ENCODE results near the gene ANKRD29. TPM values are rescaled to one million over a fixed set of nuclear protein-coding genes. Genes with fewer than 3 reads are reported as not detected.

ANKRD29 gene
- total RNA-seq, 1 donor from 2014 or later: 0.50 TPM

DNA sequence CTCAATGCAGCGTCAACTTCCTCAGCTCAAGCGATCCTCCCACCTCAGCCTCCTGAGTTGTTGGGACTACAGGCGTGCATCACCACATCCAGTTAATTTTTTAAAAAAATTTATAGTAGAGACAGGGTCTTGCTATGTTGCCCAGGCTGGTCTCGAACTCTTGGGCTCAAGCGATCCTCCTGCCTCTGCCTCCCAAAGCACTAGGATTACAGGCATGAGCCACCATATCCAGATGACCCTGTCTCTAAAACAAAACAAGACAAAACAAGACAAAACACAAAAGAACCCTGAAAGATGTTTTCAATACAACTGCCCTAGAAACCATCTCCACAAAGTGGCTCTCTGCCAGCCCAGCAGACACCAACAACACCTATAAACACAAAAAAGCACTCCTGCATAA, 31.4 kb downstream of the ANKRD29 start:
- peaks cover 6% of the 10 kb centered on the region for H3K27me3 Mint-ChIP-seq (ENCODE audit: low read depth)
- TF ChIP-seq, protein P1, sequence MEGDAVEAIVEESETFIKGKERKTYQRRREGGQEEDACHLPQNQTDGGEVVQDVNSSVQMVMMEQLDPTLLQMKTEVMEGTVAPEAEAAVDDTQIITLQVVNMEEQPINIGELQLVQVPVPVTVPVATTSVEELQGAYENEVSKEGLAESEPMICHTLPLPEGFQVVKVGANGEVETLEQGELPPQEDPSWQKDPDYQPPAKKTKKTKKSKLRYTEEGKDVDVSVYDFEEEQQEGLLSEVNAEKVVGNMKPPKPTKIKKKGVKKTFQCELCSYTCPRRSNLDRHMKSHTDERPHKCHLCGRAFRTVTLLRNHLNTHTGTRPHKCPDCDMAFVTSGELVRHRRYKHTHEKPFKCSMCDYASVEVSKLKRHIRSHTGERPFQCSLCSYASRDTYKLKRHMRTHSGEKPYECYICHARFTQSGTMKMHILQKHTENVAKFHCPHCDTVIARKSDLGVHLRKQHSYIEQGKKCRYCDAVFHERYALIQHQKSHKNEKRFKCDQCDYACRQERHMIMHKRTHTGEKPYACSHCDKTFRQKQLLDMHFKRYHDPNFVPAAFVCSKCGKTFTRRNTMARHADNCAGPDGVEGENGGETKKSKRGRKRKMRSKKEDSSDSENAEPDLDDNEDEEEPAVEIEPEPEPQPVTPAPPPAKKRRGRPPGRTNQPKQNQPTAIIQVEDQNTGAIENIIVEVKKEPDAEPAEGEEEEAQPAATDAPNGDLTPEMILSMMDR (IDR thresholded peaks at IDR 0.05): no peak
- H3K36me3 Mint-ChIP-seq (ENCODE audit: low read depth): no peaks in the 10 kb centered on the region
- DNase-seq (ENCODE audit: low spot score): no peak
- H3K27ac Mint-ChIP-seq (ENCODE audit: unreplicated experiment): no peak overlapping the region
- peaks cover 25% of the 10 kb centered on the region for H3K4me1 Mint-ChIP-seq (ENCODE audit: low read depth)
- no peaks in the 10 kb centered on the region for H3K9me3 Mint-ChIP-seq (ENCODE audit: low read depth)
- peak overlapping the region; percentile 40 for H3K4me3 Mint-ChIP-seq (ENCODE audit: unreplicated experiment)

- H3K4me3 Mint-ChIP-seq (ENCODE audit: unreplicated experiment): no peak overlapping the region
- H3K27ac Mint-ChIP-seq (ENCODE audit: unreplicated experiment): no peak overlapping the region
- no peaks in the 10 kb centered on the region for H3K9me3 Mint-ChIP-seq (ENCODE audit: low read depth)
- no peaks in the 10 kb centered on the region for H3K36me3 Mint-ChIP-seq (ENCODE audit: low read depth)
- DNase-seq (ENCODE audit: low spot score): no peak
- H3K4me1 Mint-ChIP-seq (ENCODE audit: low read depth): peaks cover 31% of the 10 kb centered on the region
- H3K27me3 Mint-ChIP-seq (ENCODE audit: low read depth): peaks cover 3% of the 10 kb centered on the region
- TF ChIP-seq, protein P1 (IDR thresholded peaks at IDR 0.05): no peak
Observed at GRCh38 chr18:23629444-23629946, 33.2 kb downstream of the ANKRD29 start.

- Mint-ChIP-seq H3K9me3 (ENCODE audit: low read depth) (no peaks in the 10 kb centered on the region), H3K27me3 (ENCODE audit: low read depth) (no peaks in the 10 kb centered on the region), H3K4me1 (ENCODE audit: low read depth) (peaks cover 31% of the 10 kb centered on the region), H3K27ac (ENCODE audit: unreplicated experiment) (no peak overlapping the region), H3K4me3 (ENCODE audit: unreplicated experiment) (no peak overlapping the region), H3K36me3 (ENCODE audit: low read depth) (no peaks in the 10 kb centered on the region)
- DNase-seq (ENCODE audit: low spot score): no peak
- TF ChIP-seq, protein P1 (IDR thresholded peaks at IDR 0.05): no peak
Observed at GRCh38 chr18:23627970-23628369, 34.7 kb downstream of the ANKRD29 start.

DNA sequence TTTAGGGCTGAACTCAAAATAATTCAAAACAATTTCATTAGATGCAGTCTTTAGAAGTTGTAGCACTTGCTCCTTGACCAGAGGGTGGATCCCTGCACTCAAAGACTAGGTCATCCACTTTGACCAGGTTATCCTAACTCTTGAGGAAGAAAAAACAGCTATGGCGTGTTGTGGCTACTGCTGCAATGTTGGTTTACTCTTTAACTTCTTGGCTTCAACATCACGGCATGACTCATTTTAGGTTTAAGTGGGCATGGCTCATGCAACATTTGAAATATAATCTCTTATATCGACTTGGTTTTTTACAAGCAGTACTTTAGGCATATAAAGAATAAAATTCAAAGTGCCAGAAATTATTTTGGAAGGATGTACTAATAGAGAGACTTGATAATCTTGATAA, 35.4 kb downstream of the ANKRD29 start:
- no peak for DNase-seq (ENCODE audit: low spot score)
- Mint-ChIP-seq H3K27me3 (ENCODE audit: low read depth) (peaks cover 2% of the 10 kb centered on the region), H3K36me3 (ENCODE audit: low read depth) (no peaks in the 10 kb centered on the region), H3K9me3 (ENCODE audit: low read depth) (no peaks in the 10 kb centered on the region), H3K27ac (ENCODE audit: unreplicated experiment) (peak overlapping the region; percentile 68), H3K4me1 (ENCODE audit: low read depth) (peaks cover 31% of the 10 kb centered on the region), H3K4me3 (ENCODE audit: unreplicated experiment) (no peak overlapping the region)
- TF ChIP-seq, protein P1 (IDR thresholded peaks at IDR 0.05): no peak

GRCh38 chr18:23626451-23627279, 36.0 kb downstream of the ANKRD29 start:
- Mint-ChIP-seq H3K36me3 (ENCODE audit: low read depth) (no peaks in the 10 kb centered on the region), H3K27ac (ENCODE audit: unreplicated experiment) (peak overlapping the region; percentile 68), H3K9me3 (ENCODE audit: low read depth) (no peaks in the 10 kb centered on the region), H3K4me3 (ENCODE audit: unreplicated experiment) (no peak overlapping the region), H3K4me1 (ENCODE audit: low read depth) (peaks cover 25% of the 10 kb centered on the region), H3K27me3 (ENCODE audit: low read depth) (peaks cover 9% of the 10 kb centered on the region)
- DNase-seq (ENCODE audit: low spot score): no peak
- TF ChIP-seq, protein P1 (IDR thresholded peaks at IDR 0.05): no peak

All from chondrocyte (in vitro differentiated cells).